HFFc6 (cell line): ENCODE measurements around the gene SPOCK2. TPM values are rescaled to one million over a fixed set of nuclear protein-coding genes. Genes with fewer than 3 reads are reported as not detected.

ENCODE experiments used
- DNase-seq: peaks from one replicate; pipeline ENCODE4 v3.0.0-alpha.2; 2018
- H3K27ac Mint-ChIP-seq: 2 replicates; pipeline ENCODE4 v1.8.0; 2020; ENCODE audit warnings: mild to moderate bottlenecking, mixed read lengths
- H3K27me3 Mint-ChIP-seq: 2 replicates; pipeline ENCODE4 v1.8.0; 2021; ENCODE audit warnings: mild to moderate bottlenecking, moderate library complexity, mixed read lengths; ENCODE audit not compliant: insufficient read depth
- H3K36me3 Mint-ChIP-seq: 2 replicates; pipeline ENCODE4 v1.8.0; 2021; ENCODE audit warnings: low read depth, mixed read lengths
- H3K4me1 Mint-ChIP-seq: 2 replicates; pipeline ENCODE4 v1.8.0; 2020; ENCODE audit warnings: low read depth, mixed read lengths
- H3K4me3 Mint-ChIP-seq: 2 replicates; pipeline ENCODE4 v1.8.0; 2020; ENCODE audit warnings: mild to moderate bottlenecking, moderate library complexity, mixed read lengths
- H3K9me3 Mint-ChIP-seq: 2 replicates; pipeline ENCODE4 v1.8.0; 2020; ENCODE audit warnings: mild to moderate bottlenecking, mixed read lengths
- CTCF ChIP-seq: fragments of 200-600 bp; sonication (generic); IDR thresholded peaks from 2 replicates; pipeline ENCODE4 v1.5.0; 2021; ENCODE audit warnings: antibody characterized with exemption, mild to moderate bottlenecking
- total RNA-seq, 6 experiments: library from RNA; stranded (reverse); fragmentation: NEBNext Ultra II Directional; extraction: Animal tissue kit (Norgen Biotek cat#: 25700); gene quantifications; 2 replicates in 1 of 6; 3 replicates in 5 of 6; pipeline ENCODE4 v1.2.3, GENCODE V29; 2021

Gene SPOCK2
- total RNA-seq, 6 experiments from 2014 or later = not detected

- peaks cover 41% of the 10 kb centered on the region for H3K27me3 Mint-ChIP-seq
- H3K36me3 Mint-ChIP-seq = peaks cover 5% of the 10 kb centered on the region; the same call in 1 of the 2 replicates
- H3K27ac Mint-ChIP-seq = no peak overlapping the region
- TF ChIP-seq CTCF = no peak
- H3K9me3 Mint-ChIP-seq = peaks cover 4% of the 10 kb centered on the region; the same call in 1 of the 2 replicates
- peaks cover 10% of the 10 kb centered on the region for H3K4me1 Mint-ChIP-seq
- no peak for DNase-seq
- H3K4me3 Mint-ChIP-seq = no peak overlapping the region
Measured at GRCh38 chr10:72072046-72072445, 16.3 kb downstream of the SPOCK2 start.

GRCh38 chr10:72069751-72070526 is 18.4 kb downstream of the SPOCK2 start:
- TF ChIP-seq CTCF = peak; percentile 54
- Mint-ChIP-seq H3K4me3 (no peak overlapping the region), H3K4me1 (peaks cover 10% of the 10 kb centered on the region), H3K9me3 (peaks cover 4% of the 10 kb centered on the region; the same call in 1 of the 2 replicates), H3K27me3 (peaks cover 30% of the 10 kb centered on the region), H3K36me3 (peaks cover 5% of the 10 kb centered on the region; the same call in 1 of the 2 replicates), H3K27ac (no peak overlapping the region)
- no peak for DNase-seq

- Mint-ChIP-seq H3K4me1 (peaks cover 10% of the 10 kb centered on the region), H3K4me3 (no peak overlapping the region), H3K9me3 (peaks cover 4% of the 10 kb centered on the region; the same call in 1 of the 2 replicates), H3K27ac (no peak overlapping the region), H3K27me3 (peaks cover 26% of the 10 kb centered on the region), H3K36me3 (peaks cover 5% of the 10 kb centered on the region; the same call in 1 of the 2 replicates)
- no peak for DNase-seq
- TF ChIP-seq CTCF = no peak
Measured at GRCh38 chr10:72068901-72069446, 19.4 kb downstream of the SPOCK2 start.

GRCh38 chr10:72068126-72068765 is 20.1 kb downstream of the SPOCK2 start:
- H3K27ac Mint-ChIP-seq = no peak overlapping the region
- no peak for DNase-seq
- no peak overlapping the region for H3K4me3 Mint-ChIP-seq
- TF ChIP-seq CTCF = no peak
- peaks cover 4% of the 10 kb centered on the region; the same call in 1 of the 2 replicates for H3K9me3 Mint-ChIP-seq
- H3K27me3 Mint-ChIP-seq = peaks cover 24% of the 10 kb centered on the region
- H3K36me3 Mint-ChIP-seq = peaks cover 5% of the 10 kb centered on the region; the same call in 1 of the 2 replicates
- peaks cover 10% of the 10 kb centered on the region for H3K4me1 Mint-ChIP-seq

- peaks cover 4% of the 10 kb centered on the region; the same call in 1 of the 2 replicates for H3K9me3 Mint-ChIP-seq
- TF ChIP-seq CTCF = no peak
- H3K4me1 Mint-ChIP-seq = peaks cover 10% of the 10 kb centered on the region
- H3K36me3 Mint-ChIP-seq = peaks cover 5% of the 10 kb centered on the region; the same call in 1 of the 2 replicates
- no peak overlapping the region for H3K27ac Mint-ChIP-seq
- DNase-seq = no peak
- peaks cover 18% of the 10 kb centered on the region for H3K27me3 Mint-ChIP-seq
- H3K4me3 Mint-ChIP-seq = no peak overlapping the region
Measured at GRCh38 chr10:72067463-72068125, 20.8 kb downstream of the SPOCK2 start.
